Pancreas (tissue), 10 donors: ENCODE measurements around the gene NOVA1. TPM values are rescaled to one million over a fixed set of nuclear protein-coding genes. Genes with fewer than 3 reads are reported as not detected.

Experiments used
- ATAC-seq, 4 donors: fragments of 200-7000 bp; cut with Tn5 transposase; one replicate each; pipeline versions ENCODE4 v1.8.0 to v1.9.1; 2020; ENCODE audit warnings: mild to moderate bottlenecking in 4 of 4, moderate library complexity in 4 of 4
- DNase-seq, 6 donors: peaks; one replicate each; pipeline ENCODE4 v3.0.0-alpha.2; 2020
- FAIRE-seq: peaks from 2 replicates; lab custom pipeline; 2012; peaks lifted over from hg19 to GRCh38; lab: Jason Lieb, UNC
- H3K27ac ChIP-seq, 4 donors: fragments of 200-600 bp; sonication (generic); 1 replicate in 3 of 4; 2 replicates in 1 of 4; pipeline versions ENCODE4 v1.5.0 to v1.8.0; 2020
- H3K27me3 ChIP-seq, 4 donors: fragments of 200-600 bp; one replicate each; pipeline ENCODE4 v1.8.0; 2021
- H3K36me3 ChIP-seq, 3 donors: fragments of 200-600 bp; sonication (generic) in 1 of 3; one replicate each; pipeline versions ENCODE4 v1.5.0 to v1.8.0; 2020 to 2021
- H3K4me1 ChIP-seq, 3 donors: fragments of 200-600 bp; one replicate each; pipeline ENCODE4 v1.8.0; 2021
- H3K4me3 ChIP-seq, 4 donors: fragments of 200-600 bp; sonication (generic) in 2 of 4; one replicate each; pipeline versions ENCODE4 v1.5.0 to v1.8.0; 2020 to 2021
- H3K9me3 ChIP-seq, 4 donors: fragments of 200-600 bp; one replicate each; pipeline ENCODE4 v1.8.0; 2021
- CTCF ChIP-seq, 4 donors: fragments of 200-600 bp; sonication (generic) in 3 of 4; IDR thresholded peaks; one replicate each; pipeline versions ENCODE4 v1.5.0 to v1.8.0; 2021; ENCODE audit warnings: antibody characterized with exemption in 4 of 4
- WGBS, 2 donors: extraction: QIAGEN DNeasy Blood & Tissue Kit; methylation state at CpG; one replicate each; pipeline ENCODE4 v1.1.7; 2013; 5-methylcytosine and 5-hydroxymethylcytosine counted together
- intact Hi-C, 3 donors: fragments of 100-400 bp; cut with DNase I; formaldehyde crosslinking; loops; one replicate each; pipeline versions ENCODE4 v1.11.1 to v1.14.2; 2022
- polyA plus RNA-seq, 2 donors: library from polyadenylated mRNA; stranded (reverse); fragments of 200-250 nt; gene quantifications; one replicate each; pipeline ENCODE4 v1.2.3, GENCODE V29; 2013
- total RNA-seq, 6 donors: library from RNA; stranded (reverse); fragmentation: NEBNext Ultra II Directional in 4 of 6; extraction: Animal tissue kit (Norgen Biotek cat#: 25700) in 4 of 6; gene quantifications; one replicate each; pipeline versions ENCODE4 v1.2.1 to v1.2.4, GENCODE V29; 2021 to 2023
- donor health status: healthy with polysubstance abuse.
- donor health status: DM: no; HTN: no; CAD: no; lungs with moderate emphysema.
- donor health status: DM: no; HTN: no; CAD: no.
- donor health status: control.
- donor health status: control.
- donor health status: Bipolar disorder and iron deficiency.
- donor health status: DM: yes; HTN: yes; CAD: no.
- donor health status: DM: no; HTN: no; CAD: no.
- donor health status: DM: no; HTN: no; CAD: no.
- donor health status: DM: yes; HTN: yes; CAD: no.

The NOVA1 gene
- total and polyA plus RNA-seq, 8 donors = 0.59 to 6.0 (median 2.3) TPM

- H3K4me3 ChIP-seq = peak overlapping the region; percentile 37 to 57 (median 49)
- FAIRE-seq = no peak
- peaks cover 0 to 8% (median 3%) of the 10 kb centered on the region in 4 donors for H3K27me3 ChIP-seq
- no peaks in the 10 kb centered on the region for H3K36me3 ChIP-seq
- H3K4me1 ChIP-seq = no peaks in the 10 kb centered on the region
- intact Hi-C loops = loop anchor here in 1 of 3 donors (5.0 kb wide), 1 partner anchor 320 kb away; no protein-coding TSS in a partner anchor
- H3K9me3 ChIP-seq = no peaks in the 10 kb centered on the region
- peak; percentile 12 to 26 (median 16) for ATAC-seq
- peak in 5 of 6 donors; percentile 10 to 59 (median 28) for DNase-seq
- no peak for TF ChIP-seq CTCF (IDR thresholded peaks at IDR 0.05)
- WGBS, 2 donors = 1% methylated on average over 17 to 33 of the region's 33 CpGs
- peak overlapping the region in 1 of 4 donors; percentile 63 for H3K27ac ChIP-seq
Measured at GRCh38 chr14:26597071-26597588, 703 bp downstream of the NOVA1 start.

DNA sequence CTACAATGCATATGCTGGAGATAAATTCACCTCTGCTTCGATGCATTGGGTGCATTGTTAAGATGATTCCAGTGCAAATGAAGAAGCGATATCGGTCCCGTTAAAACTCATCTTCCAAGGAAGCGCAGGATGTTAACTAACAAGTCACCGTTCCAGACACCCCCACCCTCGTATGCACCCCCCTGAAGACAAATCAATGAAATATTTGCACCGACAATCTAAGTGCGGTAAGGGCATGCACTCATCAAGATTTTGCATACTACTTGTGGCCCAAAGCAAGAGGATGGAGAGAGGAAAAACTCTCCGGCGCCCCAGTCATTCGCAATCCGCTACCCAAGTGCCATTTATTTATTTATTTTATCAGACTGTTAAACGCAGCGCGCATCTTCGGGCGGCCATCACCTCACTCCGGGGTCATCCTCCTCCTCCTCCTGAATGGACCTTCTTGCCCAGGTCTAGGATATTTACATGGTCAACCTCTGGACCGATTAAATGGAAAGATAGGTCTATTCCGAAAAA, 1.2 kb downstream of the NOVA1 start:
- no peak for FAIRE-seq
- Histone ChIP-seq H3K27ac (no peak overlapping the region), H3K36me3 (no peaks in the 10 kb centered on the region), H3K4me1 (no peaks in the 10 kb centered on the region), H3K9me3 (no peaks in the 10 kb centered on the region), H3K27me3 (peaks cover 0 to 8% (median 3%) of the 10 kb centered on the region in 4 donors), H3K4me3 (peak overlapping the region; percentile 8 to 57 (median 44))
- WGBS, 2 donors = 4 to 6% methylated on average over 21 of the region's 21 CpGs
- no peak for TF ChIP-seq CTCF (IDR thresholded peaks at IDR 0.05)
- no peak for ATAC-seq
- DNase-seq = peak in 2 of 6 donors; percentile 4 to 15
- intact Hi-C loops = loop anchor here in 1 of 3 donors (5.0 kb wide), 1 partner anchor 321 kb away; no protein-coding TSS in a partner anchor

DNA sequence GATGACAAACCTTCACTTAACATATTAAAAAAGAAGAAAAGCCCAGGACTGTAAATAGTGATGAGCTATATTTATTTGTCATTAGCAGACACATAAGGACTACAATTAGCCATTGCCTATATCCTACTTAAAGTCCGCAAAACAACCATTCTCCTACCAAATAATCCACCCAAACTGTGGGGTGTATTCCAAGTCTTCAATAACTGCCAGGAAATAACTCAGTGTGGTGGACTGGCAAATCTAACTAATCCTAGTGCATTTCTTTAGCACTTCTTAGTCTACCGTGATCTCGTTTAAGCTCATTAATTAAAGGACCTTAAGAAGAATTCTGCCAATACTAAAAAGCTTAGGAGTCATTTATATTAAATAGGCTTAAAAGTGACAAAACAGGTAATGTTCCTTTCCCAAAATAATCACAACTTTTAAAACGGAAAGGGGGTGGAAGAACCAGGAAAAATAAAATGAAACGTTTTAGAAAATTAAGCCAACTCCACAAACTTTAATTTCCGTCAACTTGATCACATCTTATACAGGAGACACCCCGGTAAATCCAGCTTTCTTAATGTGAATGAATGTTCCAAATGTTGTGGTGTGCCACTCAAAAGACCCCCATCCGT, 1.8 kb downstream of the NOVA1 start:
- no peaks in the 10 kb centered on the region for H3K36me3 ChIP-seq
- no peak for DNase-seq
- H3K4me3 ChIP-seq = peak overlapping the region in 1 of 4 donors; percentile 57
- no peak for ATAC-seq
- FAIRE-seq = no peak
- H3K9me3 ChIP-seq = no peaks in the 10 kb centered on the region
- H3K27ac ChIP-seq = no peak overlapping the region
- H3K4me1 ChIP-seq = no peaks in the 10 kb centered on the region
- TF ChIP-seq CTCF (IDR thresholded peaks at IDR 0.05) = no peak
- peaks cover 0 to 7% (median 3%) of the 10 kb centered on the region in 4 donors for H3K27me3 ChIP-seq
- intact Hi-C loops = loop anchor here in 1 of 3 donors (5.0 kb wide), 1 partner anchor 321 kb away; no protein-coding TSS in a partner anchor
- WGBS, 2 donors = 30 to 38% methylated on average over 8 of the region's 8 CpGs

GRCh38 chr14:26594756-26595545, 2.9 kb downstream of the NOVA1 start:
- WGBS, 2 donors = 66 to 80% methylated on average over 2 of the region's 2 CpGs
- Histone ChIP-seq H3K9me3 (no peaks in the 10 kb centered on the region), H3K4me3 (no peak overlapping the region), H3K27ac (no peak overlapping the region), H3K4me1 (no peaks in the 10 kb centered on the region), H3K36me3 (no peaks in the 10 kb centered on the region), H3K27me3 (peaks cover 0 to 7% (median 2%) of the 10 kb centered on the region in 4 donors)
- ATAC-seq (no peak), FAIRE-seq (no peak), DNase-seq (no peak)
- no peak for TF ChIP-seq CTCF (IDR thresholded peaks at IDR 0.05)
- intact Hi-C loops = loop anchor here in 1 of 3 donors (5.0 kb wide), 1 partner anchor 322 kb away; no protein-coding TSS in a partner anchor
